Measurements from ENCODE around the gene PFDN4.

PFDN4 gene, protein sequence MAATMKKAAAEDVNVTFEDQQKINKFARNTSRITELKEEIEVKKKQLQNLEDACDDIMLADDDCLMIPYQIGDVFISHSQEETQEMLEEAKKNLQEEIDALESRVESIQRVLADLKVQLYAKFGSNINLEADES

DNA sequence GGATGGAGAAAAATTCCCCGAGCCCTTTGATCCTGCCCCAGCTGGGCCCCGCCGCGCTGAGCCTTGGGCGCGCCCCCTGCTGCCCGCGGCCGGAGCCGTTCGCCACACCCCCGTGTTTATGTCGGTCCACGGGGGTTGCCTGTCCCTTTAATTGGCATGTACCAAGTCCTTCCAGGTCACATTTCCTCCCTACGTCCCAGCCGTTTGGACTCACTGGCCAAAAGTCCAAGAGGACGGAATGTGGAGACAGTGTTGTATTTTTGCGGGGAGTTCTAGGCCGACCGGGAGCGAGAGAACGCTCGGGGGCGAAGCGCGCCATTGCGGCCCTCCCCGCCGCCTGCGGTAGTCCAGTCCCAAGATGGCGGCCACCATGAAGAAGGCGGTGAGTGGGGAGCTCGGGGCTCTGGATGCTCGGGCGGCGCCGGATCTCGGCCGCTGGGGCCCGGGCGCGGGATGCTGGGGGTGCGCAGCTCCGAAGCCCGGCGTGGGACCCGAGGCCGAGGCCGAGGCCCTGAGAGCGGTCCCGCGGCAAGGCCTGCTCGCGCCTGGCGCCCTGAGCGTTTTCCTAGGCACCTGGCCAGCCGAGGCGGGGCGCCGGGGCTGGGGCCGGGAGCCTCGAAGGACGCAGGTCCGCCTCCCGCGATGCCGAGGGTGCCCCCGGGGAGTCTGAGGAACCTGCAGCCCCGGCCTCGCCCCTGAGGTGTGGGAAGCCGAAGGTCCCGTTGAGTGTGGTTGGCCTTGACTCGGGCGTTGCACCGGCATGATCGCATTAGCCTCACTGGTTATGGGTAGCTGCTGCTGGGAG lies at the start of gene PFDN4:
TSS of gene PFDN4 (plus strand) at position 345 of the 805 bp plus-strand sequence. CDS start at position 359, 14 bp downstream.
- DNase-seq = peak; percentile 85

DNA sequence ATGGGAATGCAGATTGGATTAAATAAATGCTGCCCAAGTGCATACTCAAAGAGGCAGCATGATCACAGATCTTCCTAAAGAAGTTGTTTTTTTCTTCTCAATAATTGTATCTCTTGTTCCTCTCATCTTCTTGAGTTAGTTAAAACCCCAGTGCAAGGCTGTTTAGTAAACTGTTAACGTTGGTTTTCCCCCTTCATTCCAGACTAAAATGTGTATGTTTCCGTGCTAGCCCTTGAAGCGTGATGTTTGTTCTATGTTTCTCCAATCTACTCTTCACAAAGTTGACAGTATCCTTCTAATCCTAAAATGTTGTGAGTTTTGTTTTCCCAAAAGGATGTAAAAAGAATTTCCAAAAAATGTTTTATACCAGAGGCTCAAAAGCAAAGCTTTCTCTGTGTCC lies 49.7 kb upstream of the PFDN4 start:
- DNase-seq = no peak

- no peak for DNase-seq
Observed at GRCh38 chr20:54158856-54159418, 49.0 kb upstream of the PFDN4 start.

DNA sequence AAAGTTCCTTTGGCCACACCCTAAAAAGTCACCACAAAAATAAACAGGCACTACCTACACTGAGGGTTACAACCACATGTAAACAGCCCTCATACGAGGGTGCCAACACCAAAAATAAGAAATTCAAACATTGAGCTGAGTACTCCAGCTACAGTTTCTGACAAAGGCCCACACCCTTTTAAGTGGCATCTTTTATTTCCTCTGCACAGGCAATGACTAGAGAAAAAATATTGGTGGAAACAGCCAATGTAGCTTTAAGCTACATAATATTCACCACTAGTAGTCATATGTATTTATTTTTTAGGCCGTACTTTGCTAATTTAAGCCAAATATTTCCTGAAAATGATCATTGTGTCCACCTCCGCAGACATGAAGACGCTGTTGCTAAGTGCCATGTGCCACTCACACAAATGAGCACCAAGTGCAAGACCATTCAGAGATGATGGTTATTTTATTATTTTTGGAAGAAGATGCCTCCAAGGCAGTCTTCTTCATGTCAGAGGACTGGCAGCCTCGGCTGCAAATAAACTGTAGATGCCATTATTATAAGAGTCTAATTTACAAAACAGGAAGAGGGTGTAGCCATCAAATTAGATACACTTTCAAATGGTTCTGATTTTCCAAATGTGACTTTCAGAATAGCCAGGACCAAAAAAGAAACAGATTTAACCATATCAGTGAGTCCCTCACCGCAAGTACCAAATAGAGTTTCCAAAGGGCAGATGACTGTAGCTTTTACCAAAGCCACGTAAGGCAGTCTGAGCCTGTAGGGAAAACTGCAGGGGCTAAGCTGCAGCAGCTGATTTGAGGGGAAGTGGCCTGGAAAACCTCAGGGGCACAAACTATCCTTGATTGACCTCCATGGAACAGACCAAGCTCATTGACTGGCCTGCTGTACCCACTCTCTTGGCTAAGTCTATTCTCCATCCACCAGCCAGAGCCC lies 47.6 kb upstream of the PFDN4 start:
- DNase-seq = no peak

DNA sequence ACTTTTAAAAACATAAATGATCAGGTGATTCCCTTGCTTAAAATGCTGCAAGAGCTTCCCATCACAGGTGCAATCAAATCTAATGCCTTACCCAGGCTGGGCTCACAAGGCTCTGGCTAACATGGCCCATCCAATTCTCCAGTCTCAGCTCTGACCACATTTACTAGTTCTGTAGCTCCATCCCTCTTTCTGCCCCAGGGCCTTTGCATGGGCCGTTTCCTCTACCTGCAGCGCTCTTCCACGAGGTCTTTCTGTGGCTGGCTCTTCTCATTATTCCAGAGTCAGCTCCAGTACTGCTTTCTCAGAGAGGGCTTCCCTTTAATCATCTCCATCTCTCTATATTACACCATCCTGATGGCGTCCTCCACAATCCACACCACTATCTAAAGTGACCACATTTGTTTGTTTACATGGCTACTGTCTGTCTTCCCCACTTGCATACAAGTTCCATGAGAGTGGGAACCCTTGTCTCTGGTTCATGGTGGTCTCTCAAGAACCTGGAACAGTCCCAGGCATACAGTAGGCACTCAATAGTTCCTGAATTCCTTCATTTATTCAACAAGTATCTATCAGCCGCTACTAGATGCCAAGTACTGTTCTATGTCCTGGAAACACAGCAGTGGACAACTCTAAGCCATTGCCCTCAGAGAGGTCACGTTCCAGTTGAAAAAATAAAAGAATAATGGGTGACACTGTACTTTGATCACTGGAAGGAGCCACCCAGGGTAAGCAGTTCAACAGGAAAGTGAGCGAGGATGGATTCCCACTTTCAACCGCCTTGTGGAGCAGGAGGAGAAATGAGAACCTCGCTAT lies 46.7 kb upstream of the PFDN4 start:
- no peak for DNase-seq

- no peak for DNase-seq
Observed at GRCh38 chr20:54161821-54162149, 46.1 kb upstream of the PFDN4 start.

DNA sequence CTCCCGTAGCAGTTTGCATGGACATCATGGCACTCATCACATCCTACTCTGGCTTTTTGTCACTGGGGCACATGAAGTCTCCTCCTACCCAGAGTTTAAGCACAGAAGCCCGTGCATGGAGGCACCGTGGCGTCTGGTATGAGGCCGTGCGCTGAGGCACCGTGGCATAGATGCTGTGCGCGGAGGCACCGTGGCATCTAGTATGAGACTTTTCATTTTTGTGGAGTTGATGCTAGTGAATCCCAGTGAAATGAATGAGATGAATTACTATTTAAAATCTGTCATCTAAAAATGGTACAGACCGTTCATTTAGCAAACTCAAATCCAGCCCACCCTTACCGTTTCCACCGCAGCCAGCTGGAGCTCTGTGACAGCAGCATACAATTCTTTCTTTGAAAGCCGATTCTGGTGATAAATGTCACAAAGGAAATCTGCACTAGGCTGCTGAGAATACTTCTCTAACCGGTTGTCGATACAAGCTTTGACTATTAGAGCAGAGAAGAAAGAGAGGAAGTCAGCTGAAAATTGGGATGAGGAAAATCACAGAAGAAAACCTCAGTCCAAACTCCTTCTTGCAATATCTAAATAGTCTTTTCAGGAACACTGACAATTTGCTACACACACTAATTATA lies 45.4 kb upstream of the PFDN4 start:
- no peak for DNase-seq

GRCh38 chr20:54163402-54163801 lies 44.5 kb upstream of the PFDN4 start:
- DNase-seq = no peak

DNA sequence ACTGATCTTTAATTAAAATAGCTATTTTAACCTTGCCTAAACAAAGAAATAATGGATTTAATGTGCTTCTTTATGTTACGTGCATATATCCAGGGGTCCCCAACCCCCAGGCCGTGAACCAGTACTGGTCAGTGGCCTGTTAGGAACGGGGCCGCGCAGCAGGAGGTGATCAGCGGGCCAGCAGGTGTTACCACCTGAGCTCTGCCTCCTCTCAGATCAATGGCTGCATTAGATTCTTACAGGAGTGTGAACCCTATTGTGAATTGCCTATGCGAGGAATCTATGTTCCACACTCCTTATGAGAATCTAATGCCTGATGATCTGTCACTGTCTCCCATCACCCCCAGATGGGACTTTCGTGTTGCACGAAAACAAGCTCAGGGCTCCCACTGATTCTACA lies 42.9 kb upstream of the PFDN4 start:
- no peak for DNase-seq

- DNase-seq = no peak
Observed at GRCh38 chr20:54165803-54166202, 42.1 kb upstream of the PFDN4 start.

DNA sequence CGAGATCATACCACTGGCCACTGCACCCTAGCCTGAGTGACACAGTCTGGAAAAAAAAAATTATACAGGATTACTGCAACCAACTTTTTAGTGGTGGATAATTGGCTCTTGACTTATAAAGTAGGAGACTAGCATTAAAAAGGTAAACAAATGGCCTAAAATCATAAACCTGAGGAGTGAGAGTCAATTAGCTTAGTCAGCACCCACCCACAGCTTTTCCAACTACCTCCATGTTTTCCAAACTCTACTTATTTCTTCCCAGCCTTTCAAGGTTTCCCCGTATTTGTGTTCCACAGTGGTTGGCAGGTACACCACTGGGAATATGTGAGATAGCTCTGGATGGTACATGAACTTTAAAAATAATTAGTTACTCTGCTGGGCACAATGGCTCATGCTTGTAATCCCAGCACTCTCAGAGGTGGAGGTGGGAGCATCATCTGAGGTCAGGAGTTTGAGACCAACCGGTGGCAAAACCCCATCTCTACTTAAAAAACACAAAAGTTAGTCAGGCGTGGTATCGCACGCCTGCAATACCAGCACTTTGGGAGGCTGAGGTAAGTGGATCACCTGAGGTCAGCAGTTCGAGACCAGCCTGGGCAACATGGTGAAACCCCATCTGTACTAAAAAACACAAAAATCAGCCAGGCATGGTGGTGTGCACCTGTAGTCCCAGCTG lies 40.8 kb upstream of the PFDN4 start:
- no peak for DNase-seq

DNA sequence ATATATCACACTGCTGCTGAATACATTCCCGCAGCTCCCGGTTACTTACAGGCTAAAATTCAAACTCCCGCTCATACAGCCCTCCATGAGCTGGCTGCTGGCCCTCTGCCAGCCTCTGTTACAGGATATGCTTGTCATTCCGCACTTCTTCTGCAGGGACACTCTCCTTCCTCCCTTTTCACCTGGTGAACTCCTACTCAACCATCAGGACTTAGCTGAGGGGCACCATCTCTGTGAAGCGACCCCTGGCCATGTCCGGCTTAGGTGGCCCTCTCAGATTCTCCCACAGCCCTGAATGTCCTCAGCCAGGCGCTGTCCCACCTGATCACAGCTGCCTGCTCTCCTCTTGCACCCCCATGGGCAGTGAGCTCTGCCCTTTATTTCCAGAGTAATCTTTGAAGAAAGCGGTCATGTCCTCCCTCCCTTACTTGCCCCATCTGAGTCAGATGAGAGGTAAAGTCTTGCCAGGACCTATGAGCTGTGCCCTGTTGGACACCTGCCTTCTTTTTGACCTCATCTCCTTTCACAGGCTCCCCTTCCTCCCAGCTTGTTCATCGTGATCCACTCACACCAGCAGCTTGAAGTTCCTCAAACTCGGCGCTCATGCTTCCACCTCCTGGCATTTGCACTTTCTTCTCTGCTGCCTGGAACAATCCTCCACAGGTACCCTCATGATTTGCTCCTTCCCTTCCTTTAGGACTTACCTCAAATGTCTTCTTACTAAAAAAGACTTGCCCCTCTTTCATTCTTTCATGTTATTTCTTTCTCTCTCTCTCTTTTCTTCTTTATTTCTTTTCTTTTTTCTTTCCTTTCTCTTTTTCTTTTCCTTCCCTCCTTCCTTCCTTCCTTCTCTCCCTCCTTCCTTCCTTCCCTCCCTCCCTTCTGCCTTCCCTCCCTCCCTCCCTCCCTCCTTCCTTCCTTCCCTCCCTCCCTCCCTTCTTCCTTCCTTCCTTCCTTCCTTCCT lies 39.7 kb upstream of the PFDN4 start:
- no peak for DNase-seq

DNA sequence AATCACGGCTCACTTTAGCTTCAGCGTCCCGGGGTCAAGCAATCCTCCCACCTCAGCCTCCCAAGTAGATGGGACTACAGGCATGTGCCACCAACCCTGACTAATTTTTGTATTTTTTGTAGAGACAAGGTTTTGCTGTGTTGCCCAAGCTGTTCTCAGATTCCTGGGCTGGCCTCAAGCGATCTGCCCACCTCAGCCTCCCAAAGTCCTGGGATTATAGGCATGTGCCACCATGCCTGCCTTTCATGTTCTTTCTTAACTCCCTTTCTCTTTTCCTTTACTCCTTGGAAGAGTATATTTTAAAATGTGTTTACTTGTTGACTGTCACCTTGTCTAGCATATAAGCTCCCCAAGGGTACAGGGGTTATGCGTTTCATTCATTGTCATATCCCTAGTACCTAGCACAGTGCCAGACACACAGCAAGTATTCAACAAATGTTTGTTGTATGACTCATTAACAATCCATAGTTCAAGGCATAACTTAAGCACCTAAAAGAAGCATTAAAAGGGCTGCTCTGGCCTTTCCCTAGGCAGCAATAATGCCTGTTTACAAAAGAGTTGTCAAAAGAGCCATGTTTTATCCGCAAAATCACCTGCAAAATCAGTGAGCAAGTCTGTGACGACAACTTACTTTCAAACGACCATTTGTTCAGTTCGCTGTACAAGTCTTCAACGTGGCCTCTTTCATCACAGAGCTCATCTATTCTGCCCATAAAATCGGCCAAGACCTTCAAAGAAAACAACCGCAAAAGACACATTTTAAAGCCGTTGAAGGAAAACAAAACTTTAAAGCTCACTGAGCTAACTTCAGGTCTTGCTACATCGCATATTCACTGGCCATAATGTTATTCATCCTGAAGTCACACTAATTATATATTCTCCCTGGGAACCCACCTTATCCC lies 38.7 kb upstream of the PFDN4 start:
- DNase-seq = no peak

DNA sequence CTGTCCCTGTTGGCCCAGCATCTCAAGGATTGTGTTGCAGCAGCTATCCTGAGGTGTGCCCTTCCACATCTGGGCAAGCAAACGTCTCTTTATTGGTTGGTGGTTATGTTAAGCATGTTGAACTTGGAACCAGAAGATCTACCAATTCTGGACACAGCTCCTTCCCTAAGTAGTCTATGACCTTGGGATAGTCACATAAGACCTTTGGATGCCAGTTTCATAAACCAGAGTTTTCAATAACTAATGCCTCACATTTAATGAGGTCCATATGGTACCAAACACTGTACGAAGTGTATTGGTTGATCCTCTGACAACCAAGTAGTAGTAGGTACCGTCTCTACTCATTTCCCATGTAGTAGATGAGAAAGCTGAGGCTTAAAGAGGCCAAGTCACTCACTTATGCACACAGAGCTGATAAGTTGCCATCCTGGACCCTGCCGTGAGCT lies 37.8 kb upstream of the PFDN4 start:
- DNase-seq = no peak

DNA sequence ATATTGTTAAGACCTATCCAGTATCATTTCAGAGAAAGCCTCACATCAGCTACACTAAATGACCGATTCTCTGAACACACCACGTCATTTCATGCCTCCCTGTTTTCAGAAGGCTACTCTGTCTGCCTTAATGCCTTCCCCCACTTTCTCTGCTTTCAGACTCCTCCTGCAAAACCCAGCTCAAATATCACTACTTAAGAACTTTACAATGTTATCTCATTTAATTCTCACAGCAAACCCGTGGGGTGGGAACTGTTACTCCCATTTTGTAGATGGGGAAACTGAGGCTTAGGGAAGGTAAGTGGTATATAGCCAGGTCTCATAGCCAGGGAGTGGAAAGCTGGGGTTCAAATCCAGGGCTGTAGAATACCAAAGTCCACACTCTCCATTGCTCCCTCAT lies 36.9 kb upstream of the PFDN4 start:
- no peak for DNase-seq

DNA sequence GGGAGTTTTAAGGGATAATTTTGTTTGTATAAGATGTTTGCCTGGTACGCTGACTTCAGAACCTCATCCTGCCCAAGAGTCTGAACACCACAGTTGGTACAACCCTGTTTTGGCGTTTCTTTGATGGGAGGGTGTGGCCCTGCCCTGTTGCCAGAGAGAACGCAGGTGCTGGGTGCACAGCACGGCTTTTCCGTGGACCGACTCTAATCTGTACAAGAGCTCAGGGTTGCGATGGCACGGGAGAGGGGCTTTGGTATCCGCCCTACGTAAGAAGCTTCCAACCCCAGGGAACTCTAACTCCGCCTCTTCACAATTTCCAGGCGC lies 35.4 kb upstream of the PFDN4 start:
- DNase-seq = no peak

- DNase-seq = no peak
Observed at GRCh38 chr20:54172856-54173652, 34.8 kb upstream of the PFDN4 start.

Data from GOT3 (cell line).